Keratinocyte (primary cell): ENCODE results near the gene BAHD1. TPM values are rescaled to one million over a fixed set of nuclear protein-coding genes. Genes with fewer than 3 reads are reported as not detected.
A peak's percentile ranks its signal among the peaks of the same experiment; 100 is the strongest.

Experiments
- DNase-seq: peaks from one replicate; pipeline ENCODE4 v3.0.0-alpha.2; 2011; ENCODE audit warnings: low read depth, missing footprints, low spot score
- FAIRE-seq: peaks from 2 replicates; lab custom pipeline; 2011; peaks lifted over from hg19 to GRCh38; lab: Jason Lieb, UNC
- H2AFZ ChIP-seq: 2 replicates; pipeline ENCODE4 v1.6.0; 2012; ENCODE audit warnings: low read length, control low read depth, inconsistent platforms; ENCODE audit not compliant: control insufficient read depth
- H3K27ac ChIP-seq: 2 replicates; pipeline ENCODE4 v1.5.1; 2011; ENCODE audit warnings: low read length; ENCODE audit not compliant: control insufficient read depth, insufficient read depth
- H3K27me3 ChIP-seq: 3 replicates; pipeline ENCODE4 v1.6.0; 2011; ENCODE audit warnings: low read length; ENCODE audit not compliant: control insufficient read depth, insufficient read depth; ENCODE audit errors: extremely low read depth
- H3K36me3 ChIP-seq, 2 experiments: 2 replicates in 1 of 2; 3 replicates in 1 of 2; pipeline ENCODE4 v1.5.1; 2011; ENCODE audit warnings: low read length in 2 of 2, mild to moderate bottlenecking in 1 of 2; ENCODE audit not compliant: control insufficient read depth in 2 of 2, insufficient read depth in 2 of 2; ENCODE audit errors: extremely low read depth in 1 of 2
- H3K4me1 ChIP-seq: 3 replicates; pipeline ENCODE4 v1.5.1; 2011; ENCODE audit warnings: low read length; ENCODE audit not compliant: control insufficient read depth, insufficient read depth; ENCODE audit errors: extremely low read depth
- H3K4me2 ChIP-seq: 3 replicates; pipeline ENCODE4 v1.6.0; 2011; ENCODE audit warnings: low read depth, low read length; ENCODE audit not compliant: control insufficient read depth, insufficient read depth; ENCODE audit errors: extremely low read depth
- H3K4me3 ChIP-seq, 3 experiments: fragments of 200-600 bp in 1 of 3; sonication (generic) in 1 of 3; 2 replicates in 2 of 3; 3 replicates in 1 of 3; pipeline ENCODE4 v1.5.1; 2011 to 2016; ENCODE audit warnings: low read length in 3 of 3, mild to moderate bottlenecking in 3 of 3, control low read depth in 2 of 3, inconsistent platforms in 1 of 3, low read depth in 1 of 3, mixed read lengths in 1 of 3, mixed run types in 1 of 3, moderate library complexity in 1 of 3; ENCODE audit not compliant: control insufficient read depth in 2 of 3, insufficient read depth in 2 of 3; ENCODE audit errors: extremely low read depth in 1 of 3
- H3K79me2 ChIP-seq: 2 replicates; pipeline ENCODE4 v1.6.0; 2012; ENCODE audit warnings: low read length; ENCODE audit not compliant: control insufficient read depth, insufficient read depth
- H3K9ac ChIP-seq: 3 replicates; pipeline ENCODE4 v1.6.0; 2011; ENCODE audit warnings: low read length; ENCODE audit not compliant: control insufficient read depth, insufficient read depth; ENCODE audit errors: extremely low read depth
- H3K9me1 ChIP-seq: 3 replicates; pipeline ENCODE4 v1.6.0; 2011; ENCODE audit warnings: low read length; ENCODE audit not compliant: control insufficient read depth, insufficient read depth; ENCODE audit errors: extremely low read depth
- H3K9me3 ChIP-seq: 2 replicates; pipeline ENCODE4 v1.5.1; 2012; ENCODE audit warnings: low read depth, low read length; ENCODE audit not compliant: control insufficient read depth
- H4K20me1 ChIP-seq: 3 replicates; pipeline ENCODE4 v1.6.0; 2011; ENCODE audit warnings: low read length; ENCODE audit not compliant: control insufficient read depth, insufficient read depth; ENCODE audit errors: extremely low read depth
- EZH2 ChIP-seq: IDR thresholded peaks from one replicate; pipeline ENCODE4 v1.6.1; 2012; ENCODE audit warnings: inconsistent platforms, mild to moderate bottlenecking, low read length, moderate library complexity
- dilution Hi-C: fragments of 300-500 bp; cut with MboI; formaldehyde crosslinking; loops from one replicate; pipeline ENCODE4 v1.7.0; 2020; ENCODE audit warnings: low sequenced_read_pairs; ENCODE audit not compliant: extremely low pct_ligation_motif_present
- polyA plus RNA-seq, 5 experiments: library from polyadenylated mRNA; depleted of rRNA in 3 of 5; stranded (reverse) in 3 of 5; stranded (forward) in 1 of 5; unstranded in 1 of 5; fragments of >200 nt; gene quantifications; 1 replicate in 1 of 5; 2 replicates in 3 of 5; 3 replicates in 1 of 5; pipeline versions ENCODE4 v1.2.1 to v1.2.3, GENCODE V29; 2011 to 2012; ENCODE audit warnings: missing spikeins in 2 of 5, low read depth in 1 of 5, low replicate concordance in 1 of 5
- TF ChIP-seq, protein P1 (sequence below), 3 experiments: IDR thresholded peaks in 1 of 3; conservative IDR thresholded peaks in 1 of 3; optimal IDR thresholded peaks in 1 of 3; 2 replicates in 2 of 3; 3 replicates in 1 of 3; pipeline versions ENCODE3 to v1.5.1; 2011; ENCODE audit warnings: low read length in 3 of 3, mild to moderate bottlenecking in 3 of 3, moderate library complexity in 2 of 3, control low read depth in 1 of 3, inconsistent platforms in 1 of 3; ENCODE audit not compliant: insufficient read depth in 2 of 3; ENCODE audit errors: extremely low read depth in 1 of 3

The BAHD1 gene
- polyA plus RNA-seq, 1 donor (not counting 4 experiments of a cell fraction or from before 2014, with no cell fraction given), result 4.8 TPM

- FAIRE-seq, result no peak
Observed at GRCh38 chr15:40469776-40470390, 29.1 kb downstream of the BAHD1 start.

DNA sequence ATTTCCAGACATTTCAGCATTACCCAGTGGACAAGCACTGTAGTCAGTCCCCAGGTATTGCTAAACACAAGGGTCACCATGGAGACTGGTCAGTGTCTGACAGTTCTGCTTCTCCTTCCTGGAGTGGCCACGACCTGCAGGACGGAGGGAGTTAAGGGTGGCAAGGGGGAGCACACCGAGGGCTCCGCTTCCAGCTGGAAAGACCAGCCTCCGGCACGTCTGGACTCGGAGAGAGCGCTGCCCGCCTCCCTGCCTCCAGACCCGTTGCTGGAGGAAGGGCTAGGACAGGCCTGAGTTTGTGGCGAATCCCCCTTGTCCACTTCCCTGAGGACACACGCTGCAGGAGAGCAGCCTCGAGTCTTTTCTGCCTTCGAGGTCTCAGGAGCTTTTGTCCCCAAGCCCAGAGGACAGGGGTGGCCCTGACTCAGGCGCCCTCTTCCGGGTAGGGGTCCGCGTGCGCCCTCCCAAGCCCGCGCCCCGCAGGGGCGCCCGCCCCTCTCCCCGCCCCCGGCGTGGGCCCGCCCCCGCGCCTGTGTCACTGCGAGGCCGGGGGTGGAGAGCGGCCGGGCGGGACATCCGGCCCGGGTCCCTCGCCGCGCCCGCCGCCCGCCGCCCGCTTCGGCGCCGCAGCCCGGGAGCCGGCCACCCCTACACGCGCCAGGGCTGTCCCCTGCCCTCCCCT lies 29.8 kb downstream of the BAHD1 start, which contains the start of gene CHST14:
TSS of gene CHST14 (plus strand) at position 562 of the 682 bp plus-strand sequence. CDS start 230 bp downstream, outside the sequence.
- peak within 1 kb of the TSS; percentile 91 for H2AFZ ChIP-seq
- H3K4me1 ChIP-seq, result peaks cover 11% of the 10 kb centered on the region
- FAIRE-seq (no peak), DNase-seq (no peak)
- peaks cover 0 to 4% of the 10 kb centered on the region in 2 experiments for H3K36me3 ChIP-seq
- H3K27me3 ChIP-seq, result no peaks in the 10 kb centered on the region
- H3K27ac ChIP-seq, result no peak within 1 kb of the TSS
- H4K20me1 ChIP-seq, result no peaks in the 10 kb centered on the region
- H3K4me3 ChIP-seq, result peak within 1 kb of the TSS; percentile 38 to 75 (median 60)
- TF ChIP-seq EZH2, result no peak
- TF ChIP-seq, protein P1, sequence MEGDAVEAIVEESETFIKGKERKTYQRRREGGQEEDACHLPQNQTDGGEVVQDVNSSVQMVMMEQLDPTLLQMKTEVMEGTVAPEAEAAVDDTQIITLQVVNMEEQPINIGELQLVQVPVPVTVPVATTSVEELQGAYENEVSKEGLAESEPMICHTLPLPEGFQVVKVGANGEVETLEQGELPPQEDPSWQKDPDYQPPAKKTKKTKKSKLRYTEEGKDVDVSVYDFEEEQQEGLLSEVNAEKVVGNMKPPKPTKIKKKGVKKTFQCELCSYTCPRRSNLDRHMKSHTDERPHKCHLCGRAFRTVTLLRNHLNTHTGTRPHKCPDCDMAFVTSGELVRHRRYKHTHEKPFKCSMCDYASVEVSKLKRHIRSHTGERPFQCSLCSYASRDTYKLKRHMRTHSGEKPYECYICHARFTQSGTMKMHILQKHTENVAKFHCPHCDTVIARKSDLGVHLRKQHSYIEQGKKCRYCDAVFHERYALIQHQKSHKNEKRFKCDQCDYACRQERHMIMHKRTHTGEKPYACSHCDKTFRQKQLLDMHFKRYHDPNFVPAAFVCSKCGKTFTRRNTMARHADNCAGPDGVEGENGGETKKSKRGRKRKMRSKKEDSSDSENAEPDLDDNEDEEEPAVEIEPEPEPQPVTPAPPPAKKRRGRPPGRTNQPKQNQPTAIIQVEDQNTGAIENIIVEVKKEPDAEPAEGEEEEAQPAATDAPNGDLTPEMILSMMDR (optimal IDR thresholded peaks at IDR 0.05 in 1 of 3, IDR thresholded peaks at IDR 0.05 in 1 of 3, conservative IDR thresholded peaks at IDR 0.05 in 1 of 3; ENCODE audit: extremely low read depth in 1 of 3, insufficient read depth in 2 of 3, low read length in 3 of 3), result no peak
- H3K9me1 ChIP-seq, result no peaks in the 10 kb centered on the region
- peak within 1 kb of the TSS; percentile 53 for H3K9ac ChIP-seq
- no peaks in the 10 kb centered on the region for H3K79me2 ChIP-seq
- H3K9me3 ChIP-seq, result no peaks in the 10 kb centered on the region
- peak within 1 kb of the TSS; percentile 93 for H3K4me2 ChIP-seq
- dilution Hi-C loops, result no loop called here

More at GRCh38 chr15:40469776-40470390, 29.1 kb downstream of the BAHD1 start:
- Histone ChIP-seq H3K4me2 (no peak overlapping the region), H3K9ac (no peak overlapping the region), H3K4me1 (peaks cover 16% of the 10 kb centered on the region), H3K79me2 (no peaks in the 10 kb centered on the region), H3K27me3 (no peaks in the 10 kb centered on the region), H3K4me3 (no peak overlapping the region), H3K27ac (no peak overlapping the region), H3K9me1 (no peaks in the 10 kb centered on the region), H2AFZ (no peak overlapping the region), H3K36me3 (peaks cover 4 to 7% of the 10 kb centered on the region in 2 experiments), H3K9me3 (no peaks in the 10 kb centered on the region), H4K20me1 (no peaks in the 10 kb centered on the region)
- dilution Hi-C loops, result no loop called here
- no peak for DNase-seq
- no peak for TF ChIP-seq EZH2
- TF ChIP-seq, protein P1 (optimal IDR thresholded peaks at IDR 0.05 in 1 of 3, IDR thresholded peaks at IDR 0.05 in 1 of 3, conservative IDR thresholded peaks at IDR 0.05 in 1 of 3; ENCODE audit: extremely low read depth in 1 of 3, insufficient read depth in 2 of 3, low read length in 3 of 3), result no peak
